ENCODE data around the gene PFKFB4. TPM values are rescaled to one million over a fixed set of nuclear protein-coding genes. Genes with fewer than 3 reads are reported as not detected.

PFKFB4 gene
- total and polyA plus RNA-seq, 4 experiments from 2014 or later, result 2.5 to 2.7 (median 2.6) TPM

- Mint-ChIP-seq H3K27ac (peak overlapping the region; percentile 92 to 100 (median 99)), H3K9me3 (no peaks in the 10 kb centered on the region), H3K36me3 (peaks cover 10 to 28% of the 10 kb centered on the region in 2 donors), H3K27me3 (no peaks in the 10 kb centered on the region), H3K4me3 (peak overlapping the region; percentile 84 to 99 (median 95)), H3K4me1 (peaks cover 38 to 75% (median 55%) of the 10 kb centered on the region in 4 donors)
- no peak for DNase-seq
- intact Hi-C loops (cut with micrococcal nuclease), result loop anchor here (1.0 kb wide), 1 partner anchor 33 kb away; the partner anchor contains the start of genes CCDC51 and TMA7
- peak overlapping the region in 1 of 2 donors; percentile 93 for H3K4me3 ChIP-seq (ENCODE audit: low read length in 2 of 2)
- H3K36me3 ChIP-seq (ENCODE audit: insufficient read depth, low read length), result peaks cover 8% of the 10 kb centered on the region
- peaks cover 86% of the 10 kb centered on the region for H3K4me1 ChIP-seq (ENCODE audit: insufficient read depth, low read length)
- H3K9me3 ChIP-seq (ENCODE audit: control insufficient read depth in 1 of 2, low read length in 2 of 2), result no peaks in the 10 kb centered on the region
- no peaks in the 10 kb centered on the region for H3K27me3 ChIP-seq (ENCODE audit: insufficient read depth, low read length)
- ChIA-PET CTCF (ENCODE audit: partially characterized antibody) (interaction anchor here (0.7 to 11.2 kb wide), 11 partner anchors 16 to 192 kb away, joined by 3 to 83 read pairs (median 7); partner anchors contain the start of genes CCDC51, PFKFB4 and TMA7), POLR2A (ENCODE audit: partially characterized antibody) (interaction anchor here (0.8 to 4.7 kb wide), 15 partner anchors 9 to 233 kb away, joined by 3 to 56 read pairs (median 5); partner anchors contain the start of genes ATRIP, CCDC51, NME6 and PFKFB4)
- H3K27ac ChIP-seq (ENCODE audit: low read depth, low read length), result peak overlapping the region; percentile 97
Observed at GRCh38 chr3:48473617-48473952, 83.0 kb downstream of the PFKFB4 start.

DNA sequence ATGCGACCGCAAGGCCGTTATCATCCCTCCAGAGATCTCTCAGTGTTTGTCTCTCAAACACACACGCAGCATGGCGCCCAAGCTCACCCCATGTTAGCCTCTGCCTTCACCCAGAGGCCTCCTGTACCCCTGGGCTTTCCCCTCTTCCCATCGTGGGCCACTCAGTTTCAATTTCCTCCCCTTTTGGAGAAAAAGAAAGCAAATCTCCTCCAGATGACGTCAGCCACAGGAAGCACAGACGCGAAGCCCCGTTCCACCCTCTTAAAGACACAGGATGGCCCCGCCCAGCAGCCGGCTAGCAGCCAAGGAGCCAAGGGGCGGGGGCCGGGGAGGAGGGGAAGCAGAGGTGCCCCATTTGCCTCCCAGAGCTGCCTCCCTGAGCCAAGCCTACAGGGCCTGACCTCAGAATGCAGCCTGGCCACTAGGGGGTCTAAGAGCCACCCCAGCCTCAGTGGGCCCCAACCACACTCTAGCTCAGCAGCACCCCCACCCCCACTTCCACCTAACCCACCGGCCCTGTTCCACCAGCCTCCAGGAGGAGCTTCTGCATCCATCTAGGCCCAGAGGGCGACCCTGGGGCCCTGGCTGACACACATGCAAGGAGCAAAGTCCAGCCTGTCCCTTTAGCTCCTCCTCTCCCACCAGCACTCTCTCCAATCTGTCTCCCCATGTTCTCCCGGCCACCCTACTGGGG lies 83.5 kb downstream of the PFKFB4 start:
- CTCF ChIA-PET (ENCODE audit: partially characterized antibody), result interaction anchor here (0.7 to 11.2 kb wide), 13 partner anchors 16 to 192 kb away, joined by 3 to 83 read pairs (median 4); partner anchors contain the start of genes ATRIP, CCDC51, PFKFB4 and TMA7
- POLR2A ChIA-PET (ENCODE audit: partially characterized antibody), result interaction anchor here (0.5 to 4.7 kb wide), 21 partner anchors 8 to 1486 kb away, joined by 3 to 56 read pairs (median 5); partner anchors contain the start of genes ATRIP, CCDC51, NME6 and PFKFB4
- Mint-ChIP-seq H3K27ac (peak overlapping the region; percentile 92 to 100 (median 99)), H3K27me3 (no peaks in the 10 kb centered on the region), H3K4me1 (peaks cover 34 to 75% (median 54%) of the 10 kb centered on the region in 4 donors), H3K36me3 (peaks cover 12 to 31% of the 10 kb centered on the region in 2 donors), H3K9me3 (no peaks in the 10 kb centered on the region), H3K4me3 (peak overlapping the region; percentile 84 to 99 (median 95))
- H3K27me3 ChIP-seq (ENCODE audit: insufficient read depth, low read length), result no peaks in the 10 kb centered on the region
- H3K4me1 ChIP-seq (ENCODE audit: insufficient read depth, low read length), result peaks cover 86% of the 10 kb centered on the region
- intact Hi-C loops (cut with micrococcal nuclease), result loop anchor here (1.0 kb wide), 1 partner anchor 33 kb away; the partner anchor contains the start of genes CCDC51 and TMA7
- H3K36me3 ChIP-seq (ENCODE audit: insufficient read depth, low read length), result peaks cover 11% of the 10 kb centered on the region
- no peaks in the 10 kb centered on the region for H3K9me3 ChIP-seq (ENCODE audit: control insufficient read depth in 1 of 2, low read length in 2 of 2)
- DNase-seq, result peak; percentile 93 to 98 (median 96)
- peak overlapping the region; percentile 97 for H3K27ac ChIP-seq (ENCODE audit: low read depth, low read length)
- peak overlapping the region; percentile 93 to 95 for H3K4me3 ChIP-seq (ENCODE audit: low read length in 2 of 2)

DNA sequence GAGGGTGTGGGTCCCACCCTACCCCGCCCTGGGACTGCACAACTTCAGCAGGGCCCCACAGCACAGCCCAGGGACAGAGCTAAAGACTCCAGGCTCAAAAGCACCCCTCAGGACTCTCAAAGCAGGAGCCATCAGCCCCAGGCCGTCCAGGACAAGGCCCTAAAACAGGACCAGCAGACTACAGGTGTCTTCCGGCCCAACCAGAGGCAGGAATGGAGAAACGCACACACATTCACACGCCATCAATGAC lies 84.0 kb downstream of the PFKFB4 start:
- Histone ChIP-seq H3K27me3 (ENCODE audit: insufficient read depth, low read length) (no peaks in the 10 kb centered on the region), H3K4me3 (ENCODE audit: low read length in 2 of 2) (peak overlapping the region; percentile 93 to 95), H3K27ac (ENCODE audit: low read depth, low read length) (peak overlapping the region; percentile 97), H3K36me3 (ENCODE audit: insufficient read depth, low read length) (peaks cover 16% of the 10 kb centered on the region), H3K9me3 (ENCODE audit: control insufficient read depth in 1 of 2, low read length in 2 of 2) (no peaks in the 10 kb centered on the region), H3K4me1 (ENCODE audit: insufficient read depth, low read length) (peaks cover 86% of the 10 kb centered on the region)
- H3K4me3 Mint-ChIP-seq, result peak overlapping the region; percentile 84 to 99 (median 95)
- H3K9me3 Mint-ChIP-seq, result no peaks in the 10 kb centered on the region
- no peak for DNase-seq
- H3K27me3 Mint-ChIP-seq, result no peaks in the 10 kb centered on the region
- H3K27ac Mint-ChIP-seq, result peak overlapping the region; percentile 92 to 100 (median 99)
- peaks cover 15 to 33% of the 10 kb centered on the region in 2 donors for H3K36me3 Mint-ChIP-seq
- POLR2A ChIA-PET (ENCODE audit: partially characterized antibody), result interaction anchor here (0.5 to 4.7 kb wide), 20 partner anchors 8 to 1486 kb away, joined by 3 to 56 read pairs (median 5); partner anchors contain the start of genes ATRIP, CCDC51, SHISA5 and TMA7
- CTCF ChIA-PET (ENCODE audit: partially characterized antibody), result interaction anchor here (1.1 to 11.2 kb wide), 11 partner anchors 17 to 85 kb away, joined by 3 to 83 read pairs (median 7); partner anchors contain the start of genes ATRIP, CCDC51, PFKFB4 and TMA7
- intact Hi-C loops (cut with micrococcal nuclease), result no loop called here
- peaks cover 35 to 75% (median 55%) of the 10 kb centered on the region in 4 donors for H3K4me1 Mint-ChIP-seq

- Histone ChIP-seq H3K36me3 (ENCODE audit: insufficient read depth, low read length) (peaks cover 20% of the 10 kb centered on the region), H3K4me3 (ENCODE audit: low read length in 2 of 2) (no peak overlapping the region), H3K4me1 (ENCODE audit: insufficient read depth, low read length) (peaks cover 87% of the 10 kb centered on the region), H3K27ac (ENCODE audit: low read depth, low read length) (peak overlapping the region; percentile 46), H3K9me3 (ENCODE audit: control insufficient read depth in 1 of 2, low read length in 2 of 2) (no peaks in the 10 kb centered on the region), H3K27me3 (ENCODE audit: insufficient read depth, low read length) (no peaks in the 10 kb centered on the region)
- H3K36me3 Mint-ChIP-seq, result peaks cover 17 to 44% of the 10 kb centered on the region in 2 donors
- POLR2A ChIA-PET (ENCODE audit: partially characterized antibody), result interaction anchor here (0.6 to 2.5 kb wide), 9 partner anchors 9 to 604 kb away, joined by 3 to 14 read pairs (median 4); partner anchors contain the start of genes ATRIP, CCDC51 and SHISA5
- no peaks in the 10 kb centered on the region for H3K27me3 Mint-ChIP-seq
- peak overlapping the region; percentile 75 to 92 (median 83) for H3K27ac Mint-ChIP-seq
- H3K4me3 Mint-ChIP-seq, result peak overlapping the region; percentile 42 to 94 (median 66)
- H3K9me3 Mint-ChIP-seq, result no peaks in the 10 kb centered on the region
- H3K4me1 Mint-ChIP-seq, result peaks cover 41 to 78% (median 63%) of the 10 kb centered on the region in 4 donors
- intact Hi-C loops (cut with micrococcal nuclease), result no loop called here
- no peak for DNase-seq
- CTCF ChIA-PET (ENCODE audit: partially characterized antibody), result interaction anchor here (1.0 to 11.2 kb wide), 6 partner anchors 23 to 79 kb away, joined by 3 to 83 read pairs (median 14); partner anchors contain the start of gene ATRIP
Observed at GRCh38 chr3:48470286-48470685, 86.3 kb downstream of the PFKFB4 start.

GRCh38 chr3:48469046-48469915 lies 87.3 kb downstream of the PFKFB4 start:
- Histone ChIP-seq H3K27ac (ENCODE audit: low read depth, low read length) (no peak overlapping the region), H3K36me3 (ENCODE audit: insufficient read depth, low read length) (peaks cover 20% of the 10 kb centered on the region), H3K27me3 (ENCODE audit: insufficient read depth, low read length) (no peaks in the 10 kb centered on the region), H3K4me1 (ENCODE audit: insufficient read depth, low read length) (peaks cover 82% of the 10 kb centered on the region), H3K4me3 (ENCODE audit: low read length in 2 of 2) (no peak overlapping the region), H3K9me3 (ENCODE audit: control insufficient read depth in 1 of 2, low read length in 2 of 2) (no peaks in the 10 kb centered on the region)
- POLR2A ChIA-PET (ENCODE audit: partially characterized antibody), result interaction anchor here (0.7 to 4.4 kb wide), 10 partner anchors 10 to 84 kb away, joined by 3 to 51 read pairs (median 5); partner anchors contain the start of genes ATRIP, CCDC51, SHISA5 and TMA7
- peak overlapping the region; percentile 43 to 94 (median 60) for H3K4me3 Mint-ChIP-seq
- H3K36me3 Mint-ChIP-seq, result peaks cover 17 to 41% of the 10 kb centered on the region in 2 donors
- no peaks in the 10 kb centered on the region for H3K9me3 Mint-ChIP-seq
- peaks cover 34 to 71% (median 58%) of the 10 kb centered on the region in 4 donors for H3K4me1 Mint-ChIP-seq
- no peak for DNase-seq
- CTCF ChIA-PET (ENCODE audit: partially characterized antibody), result interaction anchor here (0.7 to 4.9 kb wide), 6 partner anchors 7 to 69 kb away, joined by 3 to 34 read pairs (median 5); partner anchors contain the start of gene ATRIP
- intact Hi-C loops (cut with micrococcal nuclease), result no loop called here
- H3K27ac Mint-ChIP-seq, result peak overlapping the region; percentile 71 to 92 (median 89)
- H3K27me3 Mint-ChIP-seq, result no peaks in the 10 kb centered on the region

DNA sequence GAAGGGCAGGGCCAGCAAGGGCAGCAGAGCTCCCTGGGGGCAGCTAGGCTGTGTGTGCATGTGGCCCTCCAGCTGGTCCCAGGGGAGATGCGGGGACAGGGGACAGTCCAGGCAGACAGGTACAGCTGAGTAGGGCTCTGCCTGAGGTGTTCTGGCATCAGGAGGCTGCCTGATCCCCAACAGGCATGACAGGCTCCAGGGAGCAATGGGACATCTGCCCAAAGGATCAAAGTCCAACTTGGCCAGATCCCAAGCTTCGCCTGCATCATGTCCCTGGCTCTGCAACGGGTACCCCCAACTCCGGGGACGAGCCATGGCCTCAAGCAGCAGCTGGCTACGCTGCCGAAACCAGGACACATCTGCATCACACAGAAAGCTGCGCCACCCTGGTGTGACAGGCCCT lies 88.3 kb downstream of the PFKFB4 start:
- Histone ChIP-seq H3K4me3 (ENCODE audit: low read length in 2 of 2) (peak overlapping the region in 1 of 2 donors; percentile 10), H3K36me3 (ENCODE audit: insufficient read depth, low read length) (peaks cover 20% of the 10 kb centered on the region), H3K9me3 (ENCODE audit: control insufficient read depth in 1 of 2, low read length in 2 of 2) (no peaks in the 10 kb centered on the region), H3K27ac (ENCODE audit: low read depth, low read length) (peak overlapping the region; percentile 86), H3K4me1 (ENCODE audit: insufficient read depth, low read length) (peaks cover 76% of the 10 kb centered on the region), H3K27me3 (ENCODE audit: insufficient read depth, low read length) (no peaks in the 10 kb centered on the region)
- Mint-ChIP-seq H3K4me3 (peak overlapping the region in 7 of 8 donors; percentile 72 to 94 (median 90)), H3K9me3 (no peaks in the 10 kb centered on the region), H3K27me3 (no peaks in the 10 kb centered on the region), H3K27ac (peak overlapping the region; percentile 88 to 98 (median 96)), H3K4me1 (peaks cover 31 to 67% (median 54%) of the 10 kb centered on the region in 4 donors), H3K36me3 (peaks cover 17 to 41% of the 10 kb centered on the region in 2 donors)
- CTCF ChIA-PET (ENCODE audit: partially characterized antibody), result interaction anchor here (1.0 to 4.9 kb wide), 5 partner anchors 14 to 81 kb away, joined by 3 to 34 read pairs (median 4); no protein-coding TSS in a partner anchor
- POLR2A ChIA-PET (ENCODE audit: partially characterized antibody), result interaction anchor here (0.7 to 4.4 kb wide), 7 partner anchors 9 to 85 kb away, joined by 3 to 51 read pairs (median 14); partner anchors contain the start of genes ATRIP, CCDC51, SHISA5 and TMA7
- intact Hi-C loops (cut with micrococcal nuclease), result no loop called here
- no peak for DNase-seq
